ENCODE measurements around the gene PPIF.
"Not testable (repeated sequence)": the region's sequence is repeated elsewhere in the genome, so short reads cannot be mapped to it uniquely, and the experiment has no call there.

GRCh38 chr10:79332610-79333315 lies 14.5 kb upstream of the PPIF start:
- TF ChIP-seq, protein P1, sequence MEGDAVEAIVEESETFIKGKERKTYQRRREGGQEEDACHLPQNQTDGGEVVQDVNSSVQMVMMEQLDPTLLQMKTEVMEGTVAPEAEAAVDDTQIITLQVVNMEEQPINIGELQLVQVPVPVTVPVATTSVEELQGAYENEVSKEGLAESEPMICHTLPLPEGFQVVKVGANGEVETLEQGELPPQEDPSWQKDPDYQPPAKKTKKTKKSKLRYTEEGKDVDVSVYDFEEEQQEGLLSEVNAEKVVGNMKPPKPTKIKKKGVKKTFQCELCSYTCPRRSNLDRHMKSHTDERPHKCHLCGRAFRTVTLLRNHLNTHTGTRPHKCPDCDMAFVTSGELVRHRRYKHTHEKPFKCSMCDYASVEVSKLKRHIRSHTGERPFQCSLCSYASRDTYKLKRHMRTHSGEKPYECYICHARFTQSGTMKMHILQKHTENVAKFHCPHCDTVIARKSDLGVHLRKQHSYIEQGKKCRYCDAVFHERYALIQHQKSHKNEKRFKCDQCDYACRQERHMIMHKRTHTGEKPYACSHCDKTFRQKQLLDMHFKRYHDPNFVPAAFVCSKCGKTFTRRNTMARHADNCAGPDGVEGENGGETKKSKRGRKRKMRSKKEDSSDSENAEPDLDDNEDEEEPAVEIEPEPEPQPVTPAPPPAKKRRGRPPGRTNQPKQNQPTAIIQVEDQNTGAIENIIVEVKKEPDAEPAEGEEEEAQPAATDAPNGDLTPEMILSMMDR (IDR thresholded peaks at IDR 0.05; ENCODE audit: extremely low read depth in 1 of 2, insufficient read depth in 1 of 2, low read depth in 1 of 2, low read length in 2 of 2) = not testable (repeated sequence)
- TF ChIP-seq, protein P2, sequence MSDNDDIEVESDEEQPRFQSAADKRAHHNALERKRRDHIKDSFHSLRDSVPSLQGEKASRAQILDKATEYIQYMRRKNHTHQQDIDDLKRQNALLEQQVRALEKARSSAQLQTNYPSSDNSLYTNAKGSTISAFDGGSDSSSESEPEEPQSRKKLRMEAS (IDR thresholded peaks at IDR 0.05; ENCODE audit: insufficient read depth, insufficient read length) = not testable (repeated sequence)
- not testable (repeated sequence) for TF ChIP-seq POLR2A (IDR thresholded peaks at IDR 0.05; ENCODE audit: low read depth, low read length); POLR2AphosphoS5 (IDR thresholded peaks at IDR 0.05; ENCODE audit: insufficient read depth, low read depth, low read length); EZH2 (IDR thresholded peaks at IDR 0.05; ENCODE audit: borderline replicate concordance, low read depth, low read length, severe bottlenecking)
